HCT116 (cell line): ENCODE data around the gene LRRC4C. TPM values are rescaled to one million over a fixed set of nuclear protein-coding genes. Genes with fewer than 3 reads are reported as not detected.

ENCODE experiments used
- ATAC-seq: fragments of 200-7000 bp; cut with Tn5 transposase; 2 replicates; pipeline ENCODE4 v1.9.1; 2020; ENCODE audit warnings: mild to moderate bottlenecking, moderate library complexity
- BruUV-seq: library from RNA; stranded (reverse); fragments of 400-500 nt; replicated peaks from 2 replicates; lab custom pipeline; 2021; lab: Mats Ljungman, UMichigan
- CTCF ChIA-PET: fragments of 300-600 bp; sonication (Branson Sonifier 250); formaldehyde crosslinking; loops from one replicate; lab custom pipeline; 2021; ENCODE audit warnings: antibody characterized with exemption; lab: Charles Lee
- POLR2A ChIA-PET: fragments of 300-600, 350-600 bp; sonication (Branson Sonifier 250); formaldehyde crosslinking; loops from one replicate; lab custom pipeline; 2021; ENCODE audit warnings: antibody characterized with exemption; lab: Charles Lee
- RAD21 ChIA-PET, 2 experiments: fragments of 300-600 bp; sonication (Branson Sonifier 250); formaldehyde crosslinking; loops; one replicate each; lab custom pipeline; 2023; ENCODE audit warnings: low total read pairs in 2 of 2; ENCODE audit not compliant: uncharacterized antibody in 2 of 2, unreplicated experiment in 2 of 2, low non-redundant PET in 1 of 2; lab: Charles Lee
- DNase-seq: peaks from one replicate; pipeline ENCODE4 v3.0.0-alpha.2; 2010; ENCODE audit warnings: low read depth, low spot score
- H2AFZ ChIP-seq: fragments of 200-600 bp; shearing (Covaris generic), sonication (generic); 2 replicates; pipeline ENCODE4 v1.6.1; 2017; ENCODE audit warnings: low read depth, mixed run types, mixed read lengths, antibody characterized with exemption, low read length; ENCODE audit not compliant: poor library complexity, severe bottlenecking
- H3K27ac ChIP-seq: 2 replicates; pipeline ENCODE4 v1.5.1; 2012; ENCODE audit warnings: low read depth, low read length
- H3K27me3 ChIP-seq: fragments of 200-600 bp; sonication (generic); 2 replicates; pipeline ENCODE4 v1.6.1; 2016; ENCODE audit warnings: mixed run types, low read length, mixed read lengths; ENCODE audit not compliant: insufficient read depth
- H3K36me3 ChIP-seq, 2 experiments: fragments of 200-500 bp in 1 of 2; fragments of 200-600 bp in 1 of 2; sonication (Bioruptor generic) in 1 of 2; sonication (generic) in 1 of 2; 2 replicates each; pipeline versions ENCODE4 v1.5.1 to v1.6.1; 2014 to 2016; ENCODE audit warnings: low read length in 2 of 2, inconsistent platforms in 1 of 2, mixed read lengths in 1 of 2, mixed run types in 1 of 2; ENCODE audit not compliant: insufficient read depth in 2 of 2, control insufficient read depth in 1 of 2
- H3K4me1 ChIP-seq, 2 experiments: fragments of 200-600 bp in 1 of 2; sonication (generic) in 1 of 2; 2 replicates each; pipeline versions ENCODE4 v1.5.1 to v1.6.1; 2012 to 2017; ENCODE audit warnings: low read length in 2 of 2, inconsistent platforms in 1 of 2, mild to moderate bottlenecking in 1 of 2, mixed read lengths in 1 of 2, mixed run types in 1 of 2, moderate library complexity in 1 of 2; ENCODE audit not compliant: insufficient read depth in 2 of 2, control insufficient read depth in 1 of 2
- H3K4me2 ChIP-seq: fragments of 200-600 bp; sonication (generic); 2 replicates; pipeline ENCODE4 v1.6.1; 2017; ENCODE audit warnings: mixed run types, low read length, mixed read lengths
- H3K4me3 ChIP-seq, 2 experiments: fragments of 200-600 bp in 1 of 2; sonication (generic) in 1 of 2; replicated peaks in 1 of 2; 2 replicates each; pipeline ENCODE4 v1.5.1; 2011 to 2016; ENCODE audit warnings: low read length in 2 of 2, control low read depth in 1 of 2, low read depth in 1 of 2, mild to moderate bottlenecking in 1 of 2, mixed read lengths in 1 of 2, mixed run types in 1 of 2
- H3K79me2 ChIP-seq: fragments of 200-600 bp; sonication (generic); 2 replicates; pipeline ENCODE4 v1.6.1; 2017; ENCODE audit warnings: mild to moderate bottlenecking, mixed run types, low read length, moderate library complexity, mixed read lengths; ENCODE audit not compliant: insufficient read depth
- H3K9ac ChIP-seq: fragments of 200-600 bp; sonication (generic); 2 replicates; pipeline ENCODE4 v1.6.1; 2016; ENCODE audit warnings: low read length, mixed read lengths
- H3K9me2 ChIP-seq: fragments of 200-600 bp; sonication (generic), shearing (Covaris generic); 2 replicates; pipeline ENCODE4 v1.6.1; 2017; ENCODE audit warnings: mixed run types, mild to moderate bottlenecking, moderate library complexity; ENCODE audit not compliant: insufficient read depth
- H3K9me3 ChIP-seq, 2 experiments: fragments of 200-500 bp in 1 of 2; fragments of 200-600 bp in 1 of 2; sonication (Bioruptor generic) in 1 of 2; sonication (generic) in 1 of 2; 2 replicates each; pipeline ENCODE4 v1.6.1; 2014 to 2017; ENCODE audit warnings: low read length in 2 of 2, mixed read lengths in 2 of 2, inconsistent platforms in 1 of 2, low read depth in 1 of 2, mild to moderate bottlenecking in 1 of 2, mixed run types in 1 of 2, moderate library complexity in 1 of 2; ENCODE audit not compliant: control insufficient read depth in 1 of 2, insufficient read depth in 1 of 2
- H4K20me1 ChIP-seq: fragments of 200-600 bp; sonication (generic), shearing (Covaris generic); 2 replicates; pipeline ENCODE4 v1.6.1; 2017; ENCODE audit warnings: mixed run types, mild to moderate bottlenecking, moderate library complexity; ENCODE audit not compliant: insufficient read depth
- CEBPB ChIP-seq: IDR thresholded peaks from 2 replicates; pipeline ENCODE4 v1.6.1; 2012; ENCODE audit warnings: low read depth
- ELF1 ChIP-seq: IDR thresholded peaks from 2 replicates; pipeline ENCODE4 v1.6.1; 2012; ENCODE audit warnings: low read depth, borderline replicate concordance
- EZH2 ChIP-seq: fragments of 200-600 bp; sonication (generic); IDR thresholded peaks from 2 replicates; pipeline ENCODE4 v1.6.1; 2017; ENCODE audit warnings: antibody characterized with exemption, mixed run types
- EZH2phosphoT487 ChIP-seq: fragments of 200-600 bp; IDR thresholded peaks from 2 replicates; pipeline ENCODE4 v1.6.1; 2018; ENCODE audit warnings: antibody characterized with exemption, borderline replicate concordance
- POLR2AphosphoS5 ChIP-seq: IDR thresholded peaks from 2 replicates; pipeline ENCODE4 v1.6.1; 2011; ENCODE audit warnings: mild to moderate bottlenecking, low read depth, low read length, moderate library complexity
- SP1 ChIP-seq: IDR thresholded peaks from 2 replicates; pipeline ENCODE4 v1.6.1; 2012; ENCODE audit warnings: low read depth
- ZBTB33 ChIP-seq: IDR thresholded peaks from 2 replicates; pipeline ENCODE4 v1.6.1; 2011; ENCODE audit warnings: mild to moderate bottlenecking, low read length, moderate library complexity; ENCODE audit not compliant: insufficient replicate concordance; ENCODE audit errors: extremely low read depth
- intact Hi-C: fragments of 100-400 bp; cut with micrococcal nuclease; formaldehyde crosslinking; loops from 2 replicates; pipeline ENCODE4 v1.10.0; 2022
- total RNA-seq: library from RNA; stranded (reverse); gene quantifications from one replicate; pipeline ENCODE4 v1.2.1, GENCODE V29; 2021; ENCODE audit not compliant: unreplicated experiment
- TF ChIP-seq, protein P1 (sequence below): IDR thresholded peaks from 2 replicates; pipeline ENCODE4 v1.6.1; 2012
- TF ChIP-seq, protein P2 (sequence below): IDR thresholded peaks from 2 replicates; pipeline ENCODE4 v1.6.1; 2012; ENCODE audit warnings: low read depth

LRRC4C gene
- total RNA-seq, 1 experiment from 2014 or later, result not detected

DNA sequence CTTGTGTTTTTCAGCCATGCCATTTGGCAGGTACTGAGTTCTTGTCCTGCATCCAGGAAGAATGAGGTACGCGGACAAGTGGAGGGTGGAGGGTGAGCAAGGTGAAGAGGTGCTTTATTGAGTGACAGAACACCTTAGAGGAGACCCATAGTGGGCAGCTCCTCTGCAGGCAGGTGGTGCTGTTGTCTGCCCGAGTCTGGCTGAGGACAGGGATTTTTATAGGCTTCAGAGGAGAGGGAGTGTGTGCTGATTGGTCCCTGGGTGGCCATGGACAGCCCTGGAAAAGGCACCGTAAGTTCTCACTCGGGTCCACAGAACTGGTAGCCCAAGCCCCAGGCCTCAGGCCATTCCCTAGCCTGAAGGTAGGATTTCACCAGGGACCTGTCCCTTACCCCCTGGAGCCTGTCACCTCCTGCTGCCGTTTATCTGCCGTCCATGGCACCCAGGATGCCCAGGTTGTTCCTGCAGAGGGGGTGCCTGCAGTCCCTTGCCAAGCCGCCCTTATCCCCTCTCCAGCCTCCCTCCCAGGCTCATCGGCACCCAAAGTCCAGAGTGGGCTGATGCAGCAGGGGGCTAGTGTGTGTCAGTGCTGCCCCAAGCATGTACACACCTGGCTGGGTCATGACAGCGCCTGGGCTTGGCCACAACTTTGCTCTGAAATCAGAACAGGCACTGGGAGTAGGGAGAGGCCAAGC is 213.6 kb downstream of the LRRC4C start:
- no peaks in the 10 kb centered on the region for H3K4me1 ChIP-seq
- no peak overlapping the region for H3K4me2 ChIP-seq
- no peaks in the 10 kb centered on the region for H4K20me1 ChIP-seq
- intact Hi-C loops, result no loop called here
- H3K9me3 ChIP-seq, result peaks cover 0 to 12% of the 10 kb centered on the region in 2 experiments; a peak in 2 of 4 replicates
- TF ChIP-seq POLR2AphosphoS5 (no peak), SP1 (no peak), CEBPB (no peak), ZBTB33 (no peak), ELF1 (no peak), EZH2 (no peak), EZH2phosphoT487 (no peak)
- TF ChIP-seq, protein P1, sequence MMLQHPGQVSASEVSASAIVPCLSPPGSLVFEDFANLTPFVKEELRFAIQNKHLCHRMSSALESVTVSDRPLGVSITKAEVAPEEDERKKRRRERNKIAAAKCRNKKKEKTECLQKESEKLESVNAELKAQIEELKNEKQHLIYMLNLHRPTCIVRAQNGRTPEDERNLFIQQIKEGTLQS, result no peak
- TF ChIP-seq, protein P2, sequence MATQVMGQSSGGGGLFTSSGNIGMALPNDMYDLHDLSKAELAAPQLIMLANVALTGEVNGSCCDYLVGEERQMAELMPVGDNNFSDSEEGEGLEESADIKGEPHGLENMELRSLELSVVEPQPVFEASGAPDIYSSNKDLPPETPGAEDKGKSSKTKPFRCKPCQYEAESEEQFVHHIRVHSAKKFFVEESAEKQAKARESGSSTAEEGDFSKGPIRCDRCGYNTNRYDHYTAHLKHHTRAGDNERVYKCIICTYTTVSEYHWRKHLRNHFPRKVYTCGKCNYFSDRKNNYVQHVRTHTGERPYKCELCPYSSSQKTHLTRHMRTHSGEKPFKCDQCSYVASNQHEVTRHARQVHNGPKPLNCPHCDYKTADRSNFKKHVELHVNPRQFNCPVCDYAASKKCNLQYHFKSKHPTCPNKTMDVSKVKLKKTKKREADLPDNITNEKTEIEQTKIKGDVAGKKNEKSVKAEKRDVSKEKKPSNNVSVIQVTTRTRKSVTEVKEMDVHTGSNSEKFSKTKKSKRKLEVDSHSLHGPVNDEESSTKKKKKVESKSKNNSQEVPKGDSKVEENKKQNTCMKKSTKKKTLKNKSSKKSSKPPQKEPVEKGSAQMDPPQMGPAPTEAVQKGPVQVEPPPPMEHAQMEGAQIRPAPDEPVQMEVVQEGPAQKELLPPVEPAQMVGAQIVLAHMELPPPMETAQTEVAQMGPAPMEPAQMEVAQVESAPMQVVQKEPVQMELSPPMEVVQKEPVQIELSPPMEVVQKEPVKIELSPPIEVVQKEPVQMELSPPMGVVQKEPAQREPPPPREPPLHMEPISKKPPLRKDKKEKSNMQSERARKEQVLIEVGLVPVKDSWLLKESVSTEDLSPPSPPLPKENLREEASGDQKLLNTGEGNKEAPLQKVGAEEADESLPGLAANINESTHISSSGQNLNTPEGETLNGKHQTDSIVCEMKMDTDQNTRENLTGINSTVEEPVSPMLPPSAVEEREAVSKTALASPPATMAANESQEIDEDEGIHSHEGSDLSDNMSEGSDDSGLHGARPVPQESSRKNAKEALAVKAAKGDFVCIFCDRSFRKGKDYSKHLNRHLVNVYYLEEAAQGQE, result no peak
- TF ChIP-seq, all 23 proteins: peak for 0
- no peak for ATAC-seq
- H3K9ac ChIP-seq, result no peak overlapping the region
- H3K4me3 ChIP-seq, result no peak overlapping the region
- ChIA-PET POLR2A (no interaction called here), CTCF (no interaction called here), RAD21 (no interaction called here)
- H3K27ac ChIP-seq, result no peak overlapping the region
- no peak overlapping the region for H2AFZ ChIP-seq
- DNase-seq, result no peak
- H3K79me2 ChIP-seq, result no peaks in the 10 kb centered on the region
- no peaks in the 10 kb centered on the region for H3K36me3 ChIP-seq
- no TSS peak for BruUV-seq
- no peaks in the 10 kb centered on the region for H3K27me3 ChIP-seq
- H3K9me2 ChIP-seq, result no peaks in the 10 kb centered on the region
